B cell (primary cell): Measurements from ENCODE around the gene NTRK3. TPM values are rescaled to one million over a fixed set of nuclear protein-coding genes. Genes with fewer than 3 reads are reported as not detected.

ENCODE experiments used
- ATAC-seq: fragments of 200-7000 bp; cut with Tn5 transposase; one replicate; pipeline ENCODE4 v1.10.0; 2021; ENCODE audit warnings: low read depth, mild to moderate bottlenecking, moderate number of reproducible peaks, moderate library complexity
- CTCF ChIA-PET: fragments of 350-600 bp; sonication (Branson Sonifier 250); formaldehyde crosslinking; loops from one replicate; lab custom pipeline; 2021; ENCODE audit warnings: antibody characterized with exemption, inconsistent platforms; lab: Charles Lee
- POLR2A ChIA-PET: fragments of 350-600 bp; sonication (Branson Sonifier 250); formaldehyde crosslinking; loops from one replicate; lab custom pipeline; 2021; ENCODE audit warnings: antibody characterized with exemption; lab: Charles Lee
- DNase-seq: peaks from one replicate; pipeline ENCODE4 v3.0.0; 2013
- H2AFZ ChIP-seq: 2 replicates; pipeline ENCODE4 v1.6.1; 2012; ENCODE audit warnings: mild to moderate bottlenecking, low read depth, low read length; ENCODE audit not compliant: insufficient read depth, poor library complexity, severe bottlenecking
- H3K27ac ChIP-seq, 2 donors: 1 replicate in 1 of 2; 2 replicates in 1 of 2; pipeline ENCODE4 v1.5.1; 2012 to 2013; ENCODE audit warnings: low read length in 2 of 2, mild to moderate bottlenecking in 2 of 2, moderate library complexity in 1 of 2
- H3K27me3 ChIP-seq, 4 experiments: fragments of 200-600 bp in 1 of 4; sonication (generic) in 1 of 4; replicated peaks in 1 of 4; 1 replicate in 2 of 4; 2 replicates in 2 of 4; pipeline versions ENCODE4 v1.6.1 to v1.7.0; 2013 to 2016; ENCODE audit warnings: low read length in 3 of 4, mild to moderate bottlenecking in 2 of 4, mixed read lengths in 1 of 4, moderate library complexity in 1 of 4; ENCODE audit not compliant: insufficient read depth in 4 of 4, control insufficient read depth in 3 of 4; ENCODE audit errors: control extremely low read depth in 1 of 4
- H3K36me3 ChIP-seq, 2 experiments: replicated peaks in 1 of 2; 1 replicate in 1 of 2; 2 replicates in 1 of 2; pipeline versions ENCODE4 v1.6.1 to v1.7.1; 2013; ENCODE audit warnings: low read length in 1 of 2; ENCODE audit not compliant: insufficient read depth in 2 of 2, control insufficient read depth in 1 of 2; ENCODE audit errors: control extremely low read depth in 1 of 2, extremely low read depth in 1 of 2
- H3K4me1 ChIP-seq, 2 donors: fragments of 200-600 bp in 1 of 2; sonication (generic) in 1 of 2; 1 replicate in 1 of 2; 2 replicates in 1 of 2; pipeline versions ENCODE4 v1.5.1 to v1.6.1; 2013 to 2017; ENCODE audit warnings: low read length in 2 of 2; ENCODE audit not compliant: control insufficient read depth in 2 of 2, insufficient read depth in 2 of 2
- H3K4me2 ChIP-seq: replicated peaks from 2 replicates; pipeline ENCODE3; 2012; ENCODE audit warnings: mild to moderate bottlenecking, low read depth, low read length; ENCODE audit not compliant: poor library complexity, severe bottlenecking
- H3K4me3 ChIP-seq, 5 experiments: fragments of 200-600 bp in 1 of 5; sonication (generic) in 1 of 5; 1 replicate in 3 of 5; 2 replicates in 2 of 5; pipeline versions ENCODE4 v1.5.1 to v1.7.0; 2011 to 2016; ENCODE audit warnings: low read length in 4 of 5, mild to moderate bottlenecking in 4 of 5, low read depth in 2 of 5, control low read depth in 1 of 5, moderate library complexity in 1 of 5; ENCODE audit not compliant: insufficient read depth in 1 of 5; ENCODE audit errors: control extremely low read depth in 1 of 5, extremely low read depth in 1 of 5
- H3K79me2 ChIP-seq: fragments of 200-600 bp; sonication (generic); one replicate; pipeline ENCODE4 v1.6.0; 2016; ENCODE audit warnings: low read length; ENCODE audit not compliant: control insufficient read depth, insufficient read depth
- H3K9ac ChIP-seq: fragments of 200-600 bp; sonication (generic); 2 replicates; pipeline ENCODE4 v1.6.1; 2017; ENCODE audit warnings: mild to moderate bottlenecking, low read length, moderate library complexity
- H3K9me3 ChIP-seq, 3 donors: one replicate each; pipeline versions ENCODE4 v1.6.1 to v1.7.1; 2013; ENCODE audit warnings: low read length in 2 of 3; ENCODE audit not compliant: control insufficient read depth in 2 of 3, insufficient read depth in 1 of 3; ENCODE audit errors: control extremely low read depth in 1 of 3
- H4K20me1 ChIP-seq: 2 replicates; pipeline ENCODE4 v1.6.0; 2012; ENCODE audit warnings: mild to moderate bottlenecking, low read length; ENCODE audit not compliant: insufficient read depth, control insufficient read depth, poor library complexity, severe bottlenecking
- H3K27ac Mint-ChIP-seq: one replicate; pipeline ENCODE4 v1.8.0; 2021; ENCODE audit warnings: mixed read lengths
- H3K27me3 Mint-ChIP-seq: one replicate; pipeline ENCODE4 v1.8.0; 2021; ENCODE audit warnings: mixed read lengths
- H3K4me1 Mint-ChIP-seq: one replicate; pipeline ENCODE4 v1.8.0; 2021; ENCODE audit warnings: mixed read lengths
- H3K4me3 Mint-ChIP-seq: one replicate; pipeline ENCODE4 v1.8.0; 2021; ENCODE audit warnings: mixed read lengths
- H3K9me3 Mint-ChIP-seq: one replicate; pipeline ENCODE4 v1.8.0; 2022; ENCODE audit warnings: mixed read lengths; ENCODE audit not compliant: insufficient read depth
- EZH2 ChIP-seq: IDR thresholded peaks from 2 replicates; pipeline ENCODE4 v1.6.1; 2012; ENCODE audit warnings: borderline replicate concordance, low read depth, mild to moderate bottlenecking, moderate library complexity, low read length; ENCODE audit not compliant: insufficient read depth, poor library complexity, severe bottlenecking
- WGBS: methylation state at CpG from one replicate; pipeline ENCODE4 v1.1.5; 2013; ENCODE audit warnings: missing lambda C conversion rate; ENCODE audit not compliant: insufficient coverage; 5-methylcytosine and 5-hydroxymethylcytosine counted together
- intact Hi-C: fragments of 100-400 bp; cut with micrococcal nuclease; formaldehyde crosslinking; loops from one replicate; pipeline ENCODE4 v1.10.0; 2022
- polyA plus RNA-seq: library from polyadenylated mRNA; depleted of rRNA; stranded (reverse); fragments of >200 nt; gene quantifications from 2 replicates; pipeline ENCODE4 v1.2.3, GENCODE V29; 2012
- total RNA-seq, 2 donors: library from RNA; stranded (reverse); fragments of 120-200 nt in 1 of 2; gene quantifications; 1 replicate in 1 of 2; 2 replicates in 1 of 2; pipeline versions ENCODE4 v1.2.3 to v1.2.4, GENCODE V29; 2013 to 2022
- TF ChIP-seq, protein P1 (sequence below): fragments of 200-600 bp; IDR thresholded peaks from one replicate; pipeline ENCODE4 v1.8.0; 2022; ENCODE audit warnings: antibody characterized with exemption, mild to moderate bottlenecking

The NTRK3 gene
- total and polyA plus RNA-seq, 2 donors (not counting 1 experiment from before 2014, with no cell fraction given): not detected

DNA sequence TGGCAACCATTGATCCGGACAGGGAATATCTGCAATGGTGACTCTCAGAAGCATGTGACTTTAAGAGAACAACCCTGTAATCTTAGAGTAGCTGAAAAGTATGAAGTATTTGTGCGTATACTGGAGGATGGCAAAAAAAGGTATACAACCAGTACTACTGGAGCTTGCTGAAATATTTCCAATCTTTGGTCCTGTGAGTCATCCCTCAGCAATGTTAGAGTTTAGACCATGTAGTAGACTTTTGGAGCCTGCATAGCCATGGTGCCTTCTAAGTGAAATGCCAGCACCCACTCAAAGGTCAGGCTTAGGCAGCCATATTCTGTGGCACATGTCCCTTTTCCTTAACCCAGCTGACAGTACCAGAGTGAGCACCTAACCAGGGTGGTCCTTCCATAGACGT is 429.4 kb downstream of the NTRK3 start:
- Histone ChIP-seq H3K9me3 (peaks cover 0 to 5% (median 0%) of the 10 kb centered on the region in 3 donors), H3K27me3 (no peaks in the 10 kb centered on the region), H3K4me2 (no peak overlapping the region), H3K27ac (no peak overlapping the region), H3K4me1 (no peaks in the 10 kb centered on the region), H4K20me1 (no peaks in the 10 kb centered on the region), H2AFZ (no peak overlapping the region), H3K9ac (no peak overlapping the region), H3K36me3 (no peaks in the 10 kb centered on the region), H3K79me2 (no peaks in the 10 kb centered on the region), H3K4me3 (no peak overlapping the region)
- DNase-seq (no peak), ATAC-seq (no peak)
- H3K27me3 Mint-ChIP-seq: no peaks in the 10 kb centered on the region
- no peaks in the 10 kb centered on the region for H3K4me1 Mint-ChIP-seq
- ChIA-PET POLR2A (no interaction called here), CTCF (no interaction called here)
- WGBS: 100% methylated on average over 1 of the region's 3 CpGs
- H3K4me3 Mint-ChIP-seq: no peak overlapping the region
- no peak overlapping the region for H3K27ac Mint-ChIP-seq
- peaks cover 2% of the 10 kb centered on the region for H3K9me3 Mint-ChIP-seq
- no peak for TF ChIP-seq EZH2
- intact Hi-C loops: no loop called here

DNA sequence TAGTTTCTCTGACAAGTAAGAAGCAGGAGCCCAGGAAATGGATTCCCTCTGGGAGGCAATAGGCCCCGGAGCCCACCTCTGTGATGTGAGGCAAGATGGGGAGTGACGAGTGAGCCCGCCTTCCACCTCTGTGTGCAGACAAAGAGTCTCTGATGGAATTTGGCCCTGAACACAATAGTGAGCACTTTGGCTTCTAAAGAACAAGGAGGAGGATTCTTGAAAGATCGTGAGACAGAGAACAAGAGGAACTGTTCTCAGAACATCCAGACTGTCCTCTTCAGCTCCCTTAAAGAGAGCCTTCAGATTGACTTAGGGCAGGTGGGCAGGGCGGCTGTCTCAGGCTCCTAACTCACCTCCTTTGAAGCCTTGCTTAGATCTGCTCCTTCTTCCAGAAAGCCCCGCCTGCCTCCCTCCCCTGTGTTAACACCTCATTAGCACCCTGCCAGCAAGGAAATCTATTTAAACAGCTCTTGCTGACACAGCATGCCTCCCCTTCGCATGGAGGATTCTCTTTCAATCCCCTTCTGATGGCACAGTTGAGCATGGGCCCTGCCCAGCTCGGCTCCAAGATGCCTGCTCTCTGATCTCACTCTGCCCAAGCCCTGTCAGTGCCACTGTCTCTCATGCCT is 430.3 kb downstream of the NTRK3 start:
- no peak for ATAC-seq

More for the DNA sequence above, 430.3 kb downstream of the NTRK3 start:
- intact Hi-C loops: no loop called here
- POLR2A ChIA-PET: no interaction called here
- H3K4me3 Mint-ChIP-seq: no peak overlapping the region
- peaks cover 2% of the 10 kb centered on the region for H3K9me3 Mint-ChIP-seq
- Histone ChIP-seq H3K27me3 (no peaks in the 10 kb centered on the region), H3K4me2 (no peak overlapping the region), H4K20me1 (no peaks in the 10 kb centered on the region), H3K9ac (no peak overlapping the region), H2AFZ (no peak overlapping the region), H3K36me3 (no peaks in the 10 kb centered on the region), H3K79me2 (no peaks in the 10 kb centered on the region), H3K4me1 (no peaks in the 10 kb centered on the region), H3K9me3 (peaks cover 0 to 5% (median 0%) of the 10 kb centered on the region in 3 donors), H3K27ac (no peak overlapping the region), H3K4me3 (no peak overlapping the region)
- no peak overlapping the region for H3K27ac Mint-ChIP-seq
- CTCF ChIA-PET: no interaction called here
- no peaks in the 10 kb centered on the region for H3K27me3 Mint-ChIP-seq
- 73% methylated on average over 6 of the region's 8 CpGs for WGBS
- no peak for DNase-seq
- no peaks in the 10 kb centered on the region for H3K4me1 Mint-ChIP-seq
- TF ChIP-seq, protein P1, sequence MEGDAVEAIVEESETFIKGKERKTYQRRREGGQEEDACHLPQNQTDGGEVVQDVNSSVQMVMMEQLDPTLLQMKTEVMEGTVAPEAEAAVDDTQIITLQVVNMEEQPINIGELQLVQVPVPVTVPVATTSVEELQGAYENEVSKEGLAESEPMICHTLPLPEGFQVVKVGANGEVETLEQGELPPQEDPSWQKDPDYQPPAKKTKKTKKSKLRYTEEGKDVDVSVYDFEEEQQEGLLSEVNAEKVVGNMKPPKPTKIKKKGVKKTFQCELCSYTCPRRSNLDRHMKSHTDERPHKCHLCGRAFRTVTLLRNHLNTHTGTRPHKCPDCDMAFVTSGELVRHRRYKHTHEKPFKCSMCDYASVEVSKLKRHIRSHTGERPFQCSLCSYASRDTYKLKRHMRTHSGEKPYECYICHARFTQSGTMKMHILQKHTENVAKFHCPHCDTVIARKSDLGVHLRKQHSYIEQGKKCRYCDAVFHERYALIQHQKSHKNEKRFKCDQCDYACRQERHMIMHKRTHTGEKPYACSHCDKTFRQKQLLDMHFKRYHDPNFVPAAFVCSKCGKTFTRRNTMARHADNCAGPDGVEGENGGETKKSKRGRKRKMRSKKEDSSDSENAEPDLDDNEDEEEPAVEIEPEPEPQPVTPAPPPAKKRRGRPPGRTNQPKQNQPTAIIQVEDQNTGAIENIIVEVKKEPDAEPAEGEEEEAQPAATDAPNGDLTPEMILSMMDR: no peak
- no peak for TF ChIP-seq EZH2
